ENCODE data around the gene LGR4.

LGR4 gene

GRCh38 chr11:27408246-27408800 is 64.3 kb downstream of the LGR4 start:
- intact Hi-C loops (cut with DNase I; ENCODE audit: low total_unique reads) = loop anchor here (10.0 kb wide), 1 partner anchor 66 kb away; the partner anchor contains the start of gene LGR4
- Histone ChIP-seq H3K27ac (peak overlapping the region; percentile 24 to 42), H3K9me3 (no peaks in the 10 kb centered on the region), H3K4me1 (peaks cover 0 to 52% (median 29%) of the 10 kb centered on the region in 4 donors), H3K4me3 (no peak overlapping the region), H3K27me3 (no peaks in the 10 kb centered on the region), H3K36me3 (peaks cover 0 to 4% (median 0%) of the 10 kb centered on the region in 3 donors)
- TF ChIP-seq CTCF (IDR thresholded peaks at IDR 0.05) = no peak
- DNase-seq = no peak

- peak overlapping the region in 1 of 2 donors; percentile 28 for H3K27ac ChIP-seq
- H3K9me3 ChIP-seq = no peaks in the 10 kb centered on the region
- peaks cover 0 to 52% (median 29%) of the 10 kb centered on the region in 4 donors for H3K4me1 ChIP-seq
- H3K36me3 ChIP-seq = peaks cover 0 to 4% (median 0%) of the 10 kb centered on the region in 3 donors
- no peak for DNase-seq
- TF ChIP-seq CTCF (IDR thresholded peaks at IDR 0.05) = no peak
- intact Hi-C loops (cut with DNase I; ENCODE audit: low total_unique reads) = loop anchor here (10.0 kb wide), 1 partner anchor 68 kb away; the partner anchor contains the start of gene LGR4
- no peak overlapping the region for H3K4me3 ChIP-seq
- no peaks in the 10 kb centered on the region for H3K27me3 ChIP-seq
Measured at GRCh38 chr11:27406498-27407354, 65.9 kb downstream of the LGR4 start.

GRCh38 chr11:27405134-27405533 is 67.5 kb downstream of the LGR4 start:
- no peaks in the 10 kb centered on the region for H3K9me3 ChIP-seq
- H3K27ac ChIP-seq = peak overlapping the region; percentile 27 to 29
- no peak for DNase-seq
- no peaks in the 10 kb centered on the region for H3K36me3 ChIP-seq
- no peak overlapping the region for H3K4me3 ChIP-seq
- peaks cover 0 to 52% (median 29%) of the 10 kb centered on the region in 4 donors for H3K4me1 ChIP-seq
- intact Hi-C loops (cut with DNase I; ENCODE audit: low total_unique reads) = loop anchor here (10.0 kb wide), 1 partner anchor 70 kb away; the partner anchor contains the start of gene LGR4
- TF ChIP-seq CTCF (IDR thresholded peaks at IDR 0.05) = no peak
- H3K27me3 ChIP-seq = no peaks in the 10 kb centered on the region

GRCh38 chr11:27404427-27404826 is 68.2 kb downstream of the LGR4 start:
- Histone ChIP-seq H3K4me3 (no peak overlapping the region), H3K27ac (peak overlapping the region; percentile 27 to 29), H3K27me3 (no peaks in the 10 kb centered on the region), H3K4me1 (peaks cover 0 to 48% (median 28%) of the 10 kb centered on the region in 4 donors), H3K9me3 (no peaks in the 10 kb centered on the region), H3K36me3 (no peaks in the 10 kb centered on the region)
- no peak for TF ChIP-seq CTCF (IDR thresholded peaks at IDR 0.05)
- intact Hi-C loops (cut with DNase I; ENCODE audit: low total_unique reads) = loop anchor here (10.0 kb wide), 1 partner anchor 70 kb away; the partner anchor contains the start of gene LGR4
- no peak for DNase-seq

GRCh38 chr11:27403195-27403594 is 69.4 kb downstream of the LGR4 start:
- H3K27ac ChIP-seq = no peak overlapping the region
- peaks cover 0 to 35% (median 24%) of the 10 kb centered on the region in 4 donors for H3K4me1 ChIP-seq
- no peak for TF ChIP-seq CTCF (IDR thresholded peaks at IDR 0.05)
- DNase-seq = no peak
- intact Hi-C loops (cut with DNase I; ENCODE audit: low total_unique reads) = loop anchor here (10.0 kb wide), 1 partner anchor 72 kb away; the partner anchor contains the start of gene LGR4
- H3K9me3 ChIP-seq = no peaks in the 10 kb centered on the region
- H3K27me3 ChIP-seq = no peaks in the 10 kb centered on the region
- no peaks in the 10 kb centered on the region for H3K36me3 ChIP-seq
- no peak overlapping the region for H3K4me3 ChIP-seq
